ENCODE measurements around the gene TTLL11. TPM values are rescaled to one million over a fixed set of nuclear protein-coding genes. Genes with fewer than 3 reads are reported as not detected.

Gene TTLL11
- total and polyA plus RNA-seq, 2 of the 8 experiments (the other 6 are each of a cell fraction or from before 2014, with no cell fraction given) = 0.56 to 0.80 TPM

DNA sequence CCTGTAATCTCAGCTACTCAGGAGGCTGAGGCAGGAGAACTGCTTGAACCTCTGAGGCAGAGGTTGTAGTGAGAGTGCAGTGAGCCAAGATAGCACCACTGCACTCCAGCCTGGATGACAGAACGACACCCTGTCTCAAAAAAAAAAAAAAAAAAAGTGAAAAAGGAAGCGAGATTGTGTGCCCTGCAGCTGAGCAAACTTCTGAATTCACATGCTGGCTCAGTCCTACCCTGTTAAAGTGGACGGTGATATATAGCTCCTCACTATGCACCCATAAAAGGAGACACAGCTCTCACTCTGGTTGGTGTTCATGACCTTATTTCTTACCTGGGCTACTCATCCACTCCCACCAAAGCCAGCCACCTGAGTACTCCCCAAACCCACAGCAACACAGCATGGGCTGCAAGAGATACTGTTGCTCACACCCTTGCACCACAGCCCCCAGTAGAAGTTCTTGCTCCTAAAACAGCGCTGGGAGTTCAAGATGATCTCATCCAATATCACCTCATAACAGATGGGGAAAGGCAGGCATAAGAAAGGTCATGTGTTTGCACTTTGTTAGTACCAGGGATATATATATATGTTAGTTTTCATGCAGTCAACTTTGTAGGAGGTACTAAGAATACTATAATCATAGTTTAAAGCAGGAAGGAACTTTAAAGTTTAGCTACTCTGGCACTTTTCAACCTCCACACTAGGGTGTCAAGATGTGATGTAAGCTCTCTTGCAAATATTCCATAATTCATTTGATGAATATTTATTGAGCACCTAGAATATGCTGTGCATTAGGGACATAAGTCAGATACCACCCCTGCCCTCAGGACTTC, 4.0 kb downstream of the TTLL11 start:
- Histone ChIP-seq H3K27ac (ENCODE audit: low read depth, low read length) (no peak overlapping the region), H2AFZ (ENCODE audit: low read length) (no peak overlapping the region), H3K27me3 (replicated peaks in 1 of 4; ENCODE audit: control insufficient read depth in 3 of 4, extremely low read depth in 1 of 4, insufficient read depth in 3 of 4, low read length in 3 of 4) (peaks cover 0 to 18% (median 13%) of the 10 kb centered on the region in 4 experiments; a peak in 5 of 7 replicates), H3K79me2 (ENCODE audit: control insufficient read depth in 1 of 2, insufficient read depth in 2 of 2, low read length in 2 of 2) (no peaks in the 10 kb centered on the region), H2BK15ac (ENCODE audit: low read length) (no peak overlapping the region), H3K4me3 (ENCODE audit: extremely low read depth in 1 of 4, insufficient read depth in 2 of 4, low read depth in 3 of 4, low read length in 4 of 4) (no peak overlapping the region), H2AK5ac (ENCODE audit: low read depth, low read length) (no peak overlapping the region), H3K56ac (replicated peaks; ENCODE audit: insufficient read length, low read depth, low read length) (no peak overlapping the region), H2BK12ac (ENCODE audit: low read depth, low read length) (no peak overlapping the region), H4K5ac (ENCODE audit: insufficient read length, low read depth, low read length) (no peak overlapping the region), H4K91ac (replicated peaks; ENCODE audit: insufficient read length, low read length) (no peak overlapping the region), H3K23me2 (ENCODE audit: low read depth, low read length) (peaks cover 9% of the 10 kb centered on the region; the same call in 1 of the 2 replicates), H3K9me3 (ENCODE audit: insufficient read depth in 2 of 2, low read depth in 1 of 2, low read length in 1 of 2) (no peaks in the 10 kb centered on the region), H2BK5ac (ENCODE audit: low read depth, low read length) (no peak overlapping the region), H3K4ac (replicated peaks; ENCODE audit: insufficient read length, low read depth, low read length) (no peak overlapping the region), H3K36me3 (ENCODE audit: control insufficient read depth in 2 of 4, insufficient read depth in 4 of 4, low read length in 3 of 4) (no peaks in the 10 kb centered on the region), H3K14ac (ENCODE audit: insufficient read length) (no peak overlapping the region), H2BK20ac (ENCODE audit: low read length) (no peak overlapping the region), H3K9ac (replicated peaks in 1 of 4; ENCODE audit: extremely low read depth in 1 of 4, low read depth in 3 of 4, low read length in 3 of 4) (no peak overlapping the region), H3K4me2 (ENCODE audit: insufficient read depth in 1 of 2, low read depth in 2 of 2, low read length in 2 of 2) (no peak overlapping the region), H3K18ac (ENCODE audit: extremely low read depth, low read length) (no peak overlapping the region), H4K8ac (ENCODE audit: extremely low read depth, insufficient read depth, low read length) (no peak overlapping the region), H3K4me1 (replicated peaks in 1 of 4; ENCODE audit: control insufficient read depth in 3 of 4, insufficient read depth in 4 of 4, low read length in 3 of 4) (peaks cover 0 to 6% (median 0%) of the 10 kb centered on the region in 4 experiments; a peak in 4 of 7 replicates), H3K79me1 (ENCODE audit: low read depth, low read length) (no peaks in the 10 kb centered on the region), H4K20me1 (replicated peaks in 1 of 2; ENCODE audit: control insufficient read depth in 1 of 2, insufficient read depth in 2 of 2, low read length in 2 of 2) (no peaks in the 10 kb centered on the region), H3K23ac (ENCODE audit: insufficient read length) (no peak overlapping the region), H2BK120ac (replicated peaks; ENCODE audit: low read depth, low read length) (no peak overlapping the region)
- TF ChIP-seq SP1 (IDR thresholded peaks at IDR 0.05; ENCODE audit: low read depth, low read length) (no peak), HDAC2 (IDR thresholded peaks at IDR 0.05; ENCODE audit: borderline replicate concordance in 1 of 2, low read depth in 2 of 2, low read length in 2 of 2) (no peak), CBX5 (IDR thresholded peaks at IDR 0.05; ENCODE audit: low read depth, low read length) (no peak), RNF2 (IDR thresholded peaks at IDR 0.05; ENCODE audit: borderline replicate concordance, low read depth, low read length, missing control alignments, poor library complexity, severe bottlenecking) (no peak), RXRA (IDR thresholded peaks at IDR 0.05; ENCODE audit: insufficient read depth, low read depth, low read length) (no peak), BACH1 (IDR thresholded peaks at IDR 0.05; ENCODE audit: low read length) (no peak)
- WGBS, 2 experiments (ENCODE audit: extremely low coverage in 1 of 2, insufficient coverage in 1 of 2, insufficient read length in 1 of 2, insufficient replicate concordance in 2 of 2, low coverage in 1 of 2, low lambda C conversion rate in 2 of 2, missing lambda C conversion rate in 1 of 2) = 74% methylated on average over 2 of the region's 4 CpGs; no CpG with 5 or more reads in 1 of the 2 experiments
- ChIA-PET CTCF (ENCODE audit: partially characterized antibody) (interaction anchor here (0.9 to 8.1 kb wide), 4 partner anchors 10 to 65 kb away, joined by 3 to 50 read pairs (median 7); no protein-coding TSS in a partner anchor), POLR2A (ENCODE audit: partially characterized antibody) (no interaction called here)
- FAIRE-seq (no peak), DNase-seq (ENCODE audit: low read depth in 1 of 2, low spot score in 2 of 2) (no peak)

Measured in H1 (cell line).